ENCODE results near the gene STPG4.

DNA sequence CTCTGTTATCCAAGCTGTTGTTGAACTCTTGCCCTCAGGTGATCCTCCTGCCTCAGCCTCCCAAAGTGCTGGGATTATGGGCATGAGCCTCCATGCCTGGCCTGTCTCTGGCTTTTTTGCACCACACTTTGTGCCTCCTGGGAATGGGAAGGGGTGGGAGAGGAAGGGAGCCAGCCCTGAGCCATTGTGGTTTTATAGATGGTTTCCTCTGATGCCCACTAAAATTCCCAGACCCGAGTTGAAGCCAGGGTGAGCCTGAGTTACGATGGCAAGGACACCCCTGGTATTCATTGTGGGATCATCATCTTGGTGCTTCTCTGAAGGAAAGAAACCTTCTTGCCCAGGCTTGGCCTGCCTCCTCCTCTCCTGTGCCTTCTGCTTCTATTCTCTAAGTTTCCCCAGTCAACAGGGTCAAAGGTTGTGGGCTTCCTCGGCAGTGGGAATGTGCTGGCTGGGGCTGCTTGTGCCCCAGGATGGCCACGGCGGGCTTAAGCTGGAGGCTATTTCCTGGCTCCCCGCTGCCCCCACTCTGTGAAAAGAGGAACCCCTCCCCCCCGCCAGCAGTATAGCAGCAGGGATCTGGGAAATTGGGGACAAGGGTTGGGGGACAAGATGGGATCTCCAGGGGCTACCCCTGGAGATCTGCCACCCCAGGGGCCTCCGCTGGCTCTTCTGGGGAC, 106.2 kb downstream of the STPG4 start:
- TF ChIP-seq EZH2phosphoT487 (IDR thresholded peaks at IDR 0.05; ENCODE audit: low read length), result no peak
- no peak for TF ChIP-seq CTCF (IDR thresholded peaks at IDR 0.05; ENCODE audit: low read length)
- no peak for TF ChIP-seq EZH2 (optimal IDR thresholded peaks at IDR 0.05; ENCODE audit: low read depth, low read length)

Measured in MM.1S (cell line).